OCI-LY1 (cell line): Measurements from ENCODE around the gene ASZ1.

Source experiments
- H2AFZ ChIP-seq: fragments of 200-600 bp; sonication (generic), shearing (Covaris generic); 2 replicates; pipeline ENCODE4 v1.6.0; 2014; ENCODE audit warnings: antibody characterized with exemption, mild to moderate bottlenecking, low read length
- H3F3A ChIP-seq: fragments of 200-600 bp; sonication (generic), shearing (Covaris generic); 2 replicates; pipeline ENCODE4 v1.6.0; 2014; ENCODE audit warnings: mild to moderate bottlenecking, antibody characterized with exemption, low read length, moderate library complexity; ENCODE audit not compliant: insufficient read depth
- H3K27ac ChIP-seq: fragments of 200-600 bp; sonication (generic); 2 replicates; pipeline ENCODE4 v1.5.1; 2014; ENCODE audit warnings: low read length, mixed run types, mild to moderate bottlenecking, low read depth; ENCODE audit not compliant: poor library complexity, severe bottlenecking
- H3K27me3 ChIP-seq: fragments of 200-600 bp; sonication (generic); 2 replicates; pipeline ENCODE4 v1.6.0; 2014; ENCODE audit warnings: antibody characterized with exemption, mild to moderate bottlenecking, low read length, moderate library complexity; ENCODE audit not compliant: insufficient read depth
- H3K36me3 ChIP-seq: fragments of 200-600 bp; sonication (generic); 2 replicates; pipeline ENCODE4 v1.6.1; 2014; ENCODE audit warnings: mild to moderate bottlenecking, antibody characterized with exemption, low read length, moderate library complexity, mixed read lengths; ENCODE audit not compliant: insufficient read depth
- H3K4me1 ChIP-seq: fragments of 200-600 bp; sonication (generic); 2 replicates; pipeline ENCODE4 v1.5.1; 2014; ENCODE audit warnings: mild to moderate bottlenecking, low read length, moderate library complexity; ENCODE audit not compliant: insufficient read depth, severe bottlenecking
- H3K4me2 ChIP-seq: fragments of 200-600 bp; sonication (generic), shearing (Covaris generic); 2 replicates; pipeline ENCODE4 v1.6.1; 2014; ENCODE audit warnings: low read length
- H3K4me3 ChIP-seq: fragments of 200-600 bp; sonication (generic); 2 replicates; pipeline ENCODE4 v1.5.1; 2014; ENCODE audit warnings: low read length, low read depth, mild to moderate bottlenecking, mixed read lengths; ENCODE audit not compliant: poor library complexity, severe bottlenecking
- H3K79me2 ChIP-seq: fragments of 200-600 bp; shearing (Covaris generic); 2 replicates; pipeline ENCODE4 v1.6.1; 2016; ENCODE audit warnings: mixed run types, low read length, mixed read lengths; ENCODE audit not compliant: insufficient read depth
- H3K9ac ChIP-seq: fragments of 200-600 bp; sonication (generic), shearing (Covaris generic); 2 replicates; pipeline ENCODE4 v1.6.1; 2014; ENCODE audit warnings: mild to moderate bottlenecking, low read length, mixed read lengths
- H3K9me2 ChIP-seq: fragments of 200-600 bp; sonication (generic), shearing (Covaris generic); 2 replicates; pipeline ENCODE4 v1.6.1; 2014; ENCODE audit warnings: low read depth, mild to moderate bottlenecking, low read length, mixed read lengths
- H3K9me3 ChIP-seq: fragments of 200-600 bp; shearing (Covaris generic); 2 replicates; pipeline ENCODE4 v1.6.1; 2014; ENCODE audit warnings: low read length, mixed read lengths
- H4K20me1 ChIP-seq: fragments of 200-600 bp; sonication (generic), shearing (Covaris generic); 2 replicates; pipeline ENCODE4 v1.6.0; 2016; ENCODE audit warnings: mild to moderate bottlenecking, low read length; ENCODE audit not compliant: insufficient read depth
- EZH2 ChIP-seq: fragments of 200-600 bp; sonication (generic), shearing (Covaris generic); IDR thresholded peaks from 2 replicates; pipeline ENCODE4 v1.8.0; 2017; ENCODE audit warnings: borderline replicate concordance, mixed run types, mild to moderate bottlenecking, antibody characterized with exemption, low read length, moderate library complexity, mixed read lengths
- TF ChIP-seq, protein P1 (sequence below): fragments of 200-600 bp; sonication (generic), shearing (Covaris generic); IDR thresholded peaks from 2 replicates; pipeline ENCODE4 v1.5.1; 2017; ENCODE audit warnings: mild to moderate bottlenecking, antibody characterized with exemption, low read length, moderate library complexity, mixed read lengths

ASZ1 gene, protein sequence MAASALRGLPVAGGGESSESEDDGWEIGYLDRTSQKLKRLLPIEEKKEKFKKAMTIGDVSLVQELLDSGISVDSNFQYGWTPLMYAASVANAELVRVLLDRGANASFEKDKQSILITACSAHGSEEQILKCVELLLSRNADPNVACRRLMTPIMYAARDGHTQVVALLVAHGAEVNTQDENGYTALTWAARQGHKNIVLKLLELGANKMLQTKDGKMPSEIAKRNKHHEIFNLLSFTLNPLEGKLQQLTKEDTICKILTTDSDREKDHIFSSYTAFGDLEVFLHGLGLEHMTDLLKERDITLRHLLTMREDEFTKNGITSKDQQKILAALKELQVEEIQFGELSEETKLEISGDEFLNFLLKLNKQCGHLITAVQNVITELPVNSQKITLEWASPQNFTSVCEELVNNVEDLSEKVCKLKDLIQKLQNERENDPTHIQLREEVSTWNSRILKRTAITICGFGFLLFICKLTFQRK

DNA sequence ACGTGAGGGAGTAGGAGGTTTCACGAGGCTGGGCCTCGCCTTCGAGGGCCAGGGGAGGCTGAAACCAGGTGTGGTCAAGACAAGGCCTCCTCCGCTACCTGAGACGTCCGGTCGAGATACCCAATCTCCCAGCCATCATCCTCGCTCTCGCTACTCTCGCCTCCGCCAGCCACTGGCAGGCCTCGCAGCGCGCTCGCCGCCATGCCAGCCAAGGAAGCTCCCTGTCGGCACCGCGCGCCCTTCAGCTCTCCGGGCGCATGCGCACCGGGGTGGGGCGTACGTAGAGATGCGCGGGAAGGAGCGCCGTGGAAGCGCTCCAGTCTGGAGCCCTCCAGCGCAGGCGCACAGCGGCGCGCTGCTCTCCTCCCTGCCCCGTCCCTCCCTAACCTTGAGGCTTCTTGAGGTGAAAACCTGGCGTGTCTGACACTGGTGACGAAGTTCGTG, at the start of gene ASZ1:
Gene ASZ1, minus strand, starts transcription at position 236 of the 444 bp plus-strand sequence. Its CDS starts 33 bp downstream, at position 203.
- H3K36me3 ChIP-seq: no peaks in the 10 kb centered on the region
- H3K4me1 ChIP-seq: no peaks in the 10 kb centered on the region
- no peak within 1 kb of the TSS for H3K4me2 ChIP-seq
- no peaks in the 10 kb centered on the region for H3K79me2 ChIP-seq
- H3F3A ChIP-seq: no peaks in the 10 kb centered on the region
- H3K9me3 ChIP-seq: no peaks in the 10 kb centered on the region
- no peak within 1 kb of the TSS for H3K9ac ChIP-seq
- no peaks in the 10 kb centered on the region for H3K9me2 ChIP-seq
- H3K27me3 ChIP-seq: no peaks in the 10 kb centered on the region
- no peaks in the 10 kb centered on the region for H4K20me1 ChIP-seq
- no peak within 1 kb of the TSS for H2AFZ ChIP-seq
- no peak within 1 kb of the TSS for H3K27ac ChIP-seq
- no peak within 1 kb of the TSS for H3K4me3 ChIP-seq
- TF ChIP-seq EZH2: no peak
- TF ChIP-seq, protein P1, sequence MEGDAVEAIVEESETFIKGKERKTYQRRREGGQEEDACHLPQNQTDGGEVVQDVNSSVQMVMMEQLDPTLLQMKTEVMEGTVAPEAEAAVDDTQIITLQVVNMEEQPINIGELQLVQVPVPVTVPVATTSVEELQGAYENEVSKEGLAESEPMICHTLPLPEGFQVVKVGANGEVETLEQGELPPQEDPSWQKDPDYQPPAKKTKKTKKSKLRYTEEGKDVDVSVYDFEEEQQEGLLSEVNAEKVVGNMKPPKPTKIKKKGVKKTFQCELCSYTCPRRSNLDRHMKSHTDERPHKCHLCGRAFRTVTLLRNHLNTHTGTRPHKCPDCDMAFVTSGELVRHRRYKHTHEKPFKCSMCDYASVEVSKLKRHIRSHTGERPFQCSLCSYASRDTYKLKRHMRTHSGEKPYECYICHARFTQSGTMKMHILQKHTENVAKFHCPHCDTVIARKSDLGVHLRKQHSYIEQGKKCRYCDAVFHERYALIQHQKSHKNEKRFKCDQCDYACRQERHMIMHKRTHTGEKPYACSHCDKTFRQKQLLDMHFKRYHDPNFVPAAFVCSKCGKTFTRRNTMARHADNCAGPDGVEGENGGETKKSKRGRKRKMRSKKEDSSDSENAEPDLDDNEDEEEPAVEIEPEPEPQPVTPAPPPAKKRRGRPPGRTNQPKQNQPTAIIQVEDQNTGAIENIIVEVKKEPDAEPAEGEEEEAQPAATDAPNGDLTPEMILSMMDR: no peak

DNA sequence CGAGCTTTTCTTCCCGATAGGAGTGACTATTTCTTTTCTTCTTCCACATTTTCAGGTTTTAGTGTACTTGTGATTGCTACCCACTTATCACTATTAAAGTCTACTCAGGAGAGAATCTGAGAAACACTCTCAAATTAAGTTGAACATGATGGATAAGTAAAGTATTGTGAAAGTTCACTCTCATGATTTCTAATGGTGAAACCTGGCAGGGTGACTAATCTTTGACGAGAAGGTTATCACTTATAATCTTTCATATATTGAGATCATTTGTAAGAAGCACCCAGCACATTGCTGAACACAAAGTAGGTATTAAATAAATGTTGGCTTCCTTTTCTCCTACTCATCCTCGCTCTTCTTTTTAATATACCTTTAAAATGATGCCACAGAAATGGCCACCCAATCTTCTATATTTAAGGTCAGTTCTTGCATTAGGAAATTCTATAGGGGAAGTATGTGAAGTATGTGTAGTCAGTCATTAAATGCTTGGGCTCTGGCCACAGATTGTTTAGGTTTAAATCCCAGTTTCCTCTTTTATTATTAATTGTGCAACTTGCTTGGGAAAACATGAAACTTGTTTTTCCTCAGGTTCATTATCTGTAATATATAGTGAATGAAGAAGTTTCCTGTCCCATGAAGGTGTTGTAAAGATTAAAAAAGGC, 49.4 kb upstream of the ASZ1 start:
- no peaks in the 10 kb centered on the region for H3K9me3 ChIP-seq
- no peaks in the 10 kb centered on the region for H3K36me3 ChIP-seq
- no peaks in the 10 kb centered on the region for H3K4me1 ChIP-seq
- H3K9ac ChIP-seq: no peak overlapping the region
- H3K27me3 ChIP-seq: no peaks in the 10 kb centered on the region
- H3K4me3 ChIP-seq: no peak overlapping the region
- H3K79me2 ChIP-seq: no peaks in the 10 kb centered on the region
- TF ChIP-seq EZH2: no peak
- TF ChIP-seq, protein P1: no peak
- no peak overlapping the region for H3K4me2 ChIP-seq
- H3K9me2 ChIP-seq: no peaks in the 10 kb centered on the region
- no peak overlapping the region for H3K27ac ChIP-seq
- no peak overlapping the region for H2AFZ ChIP-seq
- no peaks in the 10 kb centered on the region for H3F3A ChIP-seq
- no peaks in the 10 kb centered on the region for H4K20me1 ChIP-seq

DNA sequence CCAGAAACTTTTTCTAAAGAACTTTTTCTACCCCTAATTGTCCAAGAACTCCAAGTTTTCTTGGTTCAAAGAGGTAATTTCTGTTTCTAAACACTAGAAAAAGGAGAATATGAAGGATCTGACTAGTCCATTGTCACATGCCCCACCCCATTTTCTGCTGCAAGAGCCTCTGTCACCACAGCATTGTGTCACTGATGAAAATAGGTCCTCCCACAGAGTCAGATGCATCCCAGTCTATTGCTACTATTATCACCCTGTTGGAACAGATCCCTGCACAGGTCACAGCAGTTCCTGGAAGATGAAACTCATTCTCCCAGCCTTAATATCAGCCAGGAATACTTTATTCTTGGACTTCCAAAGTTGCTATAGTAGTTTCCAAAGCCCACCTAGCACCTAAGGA, 45.0 kb upstream of the ASZ1 start:
- H3K9ac ChIP-seq: no peak overlapping the region
- no peaks in the 10 kb centered on the region for H3K9me2 ChIP-seq
- no peak overlapping the region for H2AFZ ChIP-seq
- H3K9me3 ChIP-seq: no peaks in the 10 kb centered on the region
- H3K27ac ChIP-seq: no peak overlapping the region
- no peaks in the 10 kb centered on the region for H4K20me1 ChIP-seq
- no peak overlapping the region for H3K4me2 ChIP-seq
- TF ChIP-seq, protein P1: no peak
- no peak for TF ChIP-seq EZH2
- H3K27me3 ChIP-seq: no peaks in the 10 kb centered on the region
- no peaks in the 10 kb centered on the region for H3K4me1 ChIP-seq
- H3F3A ChIP-seq: no peaks in the 10 kb centered on the region
- no peaks in the 10 kb centered on the region for H3K36me3 ChIP-seq
- H3K4me3 ChIP-seq: no peak overlapping the region
- no peaks in the 10 kb centered on the region for H3K79me2 ChIP-seq
